ENCODE measurements around the gene EXOC6B.

Gene EXOC6B

DNA sequence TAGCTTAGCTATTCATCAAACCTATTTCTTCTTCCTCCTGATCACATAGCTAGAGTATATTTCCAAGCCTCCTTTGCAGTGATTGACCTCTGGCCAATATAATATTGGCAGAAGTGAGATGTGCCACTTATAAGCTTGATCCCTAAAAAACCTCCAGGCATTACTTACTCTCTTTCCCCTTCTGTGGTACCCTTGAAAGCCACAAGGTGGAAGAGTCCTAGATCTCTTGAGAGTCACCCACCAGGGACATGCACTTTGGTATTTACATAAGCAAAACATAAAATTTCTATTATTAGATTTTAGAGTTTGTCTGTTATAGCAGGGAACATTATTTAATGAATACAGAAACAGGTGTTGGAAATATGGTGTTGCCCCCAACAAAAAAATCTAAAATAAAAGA is 112.0 kb downstream of the EXOC6B start:
- no peaks in the 10 kb centered on the region for H3K36me3 Mint-ChIP-seq (ENCODE audit: low read depth)
- H3K27me3 Mint-ChIP-seq: no peaks in the 10 kb centered on the region
- H3K27ac Mint-ChIP-seq: no peak overlapping the region
- DNase-seq (no peak), ATAC-seq (no peak)
- H3K4me3 Mint-ChIP-seq: no peak overlapping the region
- no peaks in the 10 kb centered on the region for H3K9me3 Mint-ChIP-seq
- H3K4me1 Mint-ChIP-seq: no peaks in the 10 kb centered on the region

DNA sequence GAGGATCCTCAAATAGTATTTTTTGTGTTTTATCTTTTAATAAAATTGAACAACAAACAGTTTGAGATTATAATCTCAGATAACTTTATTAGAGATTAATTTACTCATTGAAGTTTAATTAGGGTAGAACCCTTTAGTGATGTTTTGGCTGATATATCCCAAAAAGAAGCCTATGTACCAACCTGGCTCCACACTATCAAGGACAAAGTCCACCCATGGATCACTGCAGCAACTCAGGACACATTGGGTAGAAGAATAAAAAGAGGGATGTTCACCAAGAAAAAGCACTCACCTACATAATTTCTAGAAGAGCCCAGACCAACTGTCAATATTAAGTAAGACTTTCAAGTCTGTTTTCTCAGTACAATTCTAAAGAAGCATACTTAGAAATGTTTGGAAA is 112.9 kb downstream of the EXOC6B start:
- Mint-ChIP-seq H3K4me3 (no peak overlapping the region), H3K27ac (no peak overlapping the region), H3K36me3 (ENCODE audit: low read depth) (no peaks in the 10 kb centered on the region), H3K9me3 (no peaks in the 10 kb centered on the region), H3K4me1 (no peaks in the 10 kb centered on the region), H3K27me3 (no peaks in the 10 kb centered on the region)
- DNase-seq (no peak), ATAC-seq (no peak)

DNA sequence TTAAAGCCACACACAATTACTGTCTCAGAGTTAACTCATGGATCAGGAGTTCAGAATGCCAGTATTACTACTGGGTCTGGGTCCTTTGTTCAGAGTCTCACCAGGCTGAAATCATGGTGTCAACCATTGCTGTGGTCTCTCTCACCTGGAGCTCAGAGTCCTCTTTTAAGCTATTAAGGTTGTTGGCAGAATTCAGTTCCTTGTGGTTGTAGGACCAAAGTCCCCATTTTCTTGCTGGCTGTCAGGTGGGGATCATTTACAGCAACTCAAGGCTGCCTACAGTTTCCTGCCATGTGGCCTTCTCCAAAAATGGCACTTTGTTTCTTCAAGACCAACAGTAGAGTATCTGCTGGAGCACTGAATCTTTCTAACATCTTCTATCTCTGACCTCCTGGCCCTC is 113.5 kb downstream of the EXOC6B start:
- Mint-ChIP-seq H3K4me1 (no peaks in the 10 kb centered on the region), H3K36me3 (ENCODE audit: low read depth) (no peaks in the 10 kb centered on the region), H3K4me3 (no peak overlapping the region), H3K27ac (no peak overlapping the region), H3K9me3 (no peaks in the 10 kb centered on the region), H3K27me3 (no peaks in the 10 kb centered on the region)
- ATAC-seq: no peak
- no peak for DNase-seq

GRCh38 chr2:72710418-72711152 is 115.2 kb downstream of the EXOC6B start:
- H3K27ac Mint-ChIP-seq: no peak overlapping the region
- ATAC-seq (no peak), DNase-seq (no peak)
- H3K4me3 Mint-ChIP-seq: no peak overlapping the region
- peaks cover 1% of the 10 kb centered on the region for H3K9me3 Mint-ChIP-seq
- no peaks in the 10 kb centered on the region for H3K4me1 Mint-ChIP-seq
- peaks cover 7% of the 10 kb centered on the region for H3K36me3 Mint-ChIP-seq (ENCODE audit: low read depth)
- no peaks in the 10 kb centered on the region for H3K27me3 Mint-ChIP-seq

GRCh38 chr2:72708236-72708635 is 117.6 kb downstream of the EXOC6B start:
- no peaks in the 10 kb centered on the region for H3K27me3 Mint-ChIP-seq
- H3K27ac Mint-ChIP-seq: no peak overlapping the region
- DNase-seq: no peak
- no peak overlapping the region for H3K4me3 Mint-ChIP-seq
- H3K36me3 Mint-ChIP-seq (ENCODE audit: low read depth): peaks cover 12% of the 10 kb centered on the region
- no peak for ATAC-seq
- peaks cover 5% of the 10 kb centered on the region for H3K9me3 Mint-ChIP-seq
- H3K4me1 Mint-ChIP-seq: no peaks in the 10 kb centered on the region

DNA sequence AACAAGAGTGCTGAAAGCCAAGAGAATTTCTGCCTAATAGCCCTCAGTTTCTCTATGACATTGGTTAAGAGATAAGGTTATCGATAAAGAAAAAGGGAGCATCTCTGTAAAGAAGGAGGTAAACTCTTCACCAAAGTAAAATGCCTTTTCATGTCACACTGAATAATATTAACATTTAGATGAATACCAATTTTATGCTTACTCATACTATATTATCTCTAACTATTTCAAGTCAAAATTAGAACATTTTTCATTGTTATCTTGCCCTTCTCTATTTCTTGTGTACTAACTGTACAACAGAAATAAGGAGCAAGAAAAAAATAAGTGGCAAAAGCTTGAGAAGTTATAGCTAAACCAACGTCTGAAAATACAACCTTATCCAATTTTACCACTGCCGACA is 127.5 kb downstream of the EXOC6B start:
- Mint-ChIP-seq H3K4me3 (no peak overlapping the region), H3K4me1 (no peaks in the 10 kb centered on the region), H3K27me3 (no peaks in the 10 kb centered on the region), H3K9me3 (no peaks in the 10 kb centered on the region), H3K27ac (no peak overlapping the region), H3K36me3 (ENCODE audit: low read depth) (no peaks in the 10 kb centered on the region)
- ATAC-seq: no peak
- no peak for DNase-seq

DNA sequence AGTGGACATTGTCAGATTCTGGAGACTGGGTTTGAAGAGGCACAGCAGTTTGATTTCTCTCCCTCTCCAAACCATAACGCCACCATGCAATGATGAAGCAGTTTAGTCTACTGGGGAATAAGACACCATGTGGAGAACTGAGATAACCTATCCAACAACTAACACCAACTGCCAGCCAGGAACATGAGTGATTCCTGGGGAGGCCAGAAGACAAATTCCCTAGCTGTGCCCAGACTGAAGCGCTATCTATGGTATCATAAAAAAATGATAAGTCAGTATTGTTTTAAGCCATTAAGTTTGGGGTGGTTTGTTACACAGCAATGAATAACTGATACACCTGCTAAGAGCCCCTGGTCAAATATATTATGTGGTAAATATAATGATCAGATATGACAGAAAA is 129.3 kb downstream of the EXOC6B start:
- H3K4me3 Mint-ChIP-seq: no peak overlapping the region
- ATAC-seq: no peak

GRCh38 chr2:72695676-72696075 is 130.2 kb downstream of the EXOC6B start:
- Mint-ChIP-seq H3K4me3 (no peak overlapping the region), H3K27me3 (no peaks in the 10 kb centered on the region), H3K9me3 (no peaks in the 10 kb centered on the region), H3K27ac (no peak overlapping the region), H3K36me3 (ENCODE audit: low read depth) (no peaks in the 10 kb centered on the region), H3K4me1 (no peaks in the 10 kb centered on the region)
- ATAC-seq: no peak
- no peak for DNase-seq

More for the DNA sequence above, 129.3 kb downstream of the EXOC6B start:
- H3K36me3 Mint-ChIP-seq (ENCODE audit: low read depth): no peaks in the 10 kb centered on the region
- no peaks in the 10 kb centered on the region for H3K4me1 Mint-ChIP-seq
- H3K9me3 Mint-ChIP-seq: no peaks in the 10 kb centered on the region
- H3K27me3 Mint-ChIP-seq: no peaks in the 10 kb centered on the region
- no peak for DNase-seq
- H3K27ac Mint-ChIP-seq: no peak overlapping the region

GRCh38 chr2:72694715-72695496 is 130.9 kb downstream of the EXOC6B start:
- no peak for DNase-seq
- H3K27me3 Mint-ChIP-seq: no peaks in the 10 kb centered on the region

DNA sequence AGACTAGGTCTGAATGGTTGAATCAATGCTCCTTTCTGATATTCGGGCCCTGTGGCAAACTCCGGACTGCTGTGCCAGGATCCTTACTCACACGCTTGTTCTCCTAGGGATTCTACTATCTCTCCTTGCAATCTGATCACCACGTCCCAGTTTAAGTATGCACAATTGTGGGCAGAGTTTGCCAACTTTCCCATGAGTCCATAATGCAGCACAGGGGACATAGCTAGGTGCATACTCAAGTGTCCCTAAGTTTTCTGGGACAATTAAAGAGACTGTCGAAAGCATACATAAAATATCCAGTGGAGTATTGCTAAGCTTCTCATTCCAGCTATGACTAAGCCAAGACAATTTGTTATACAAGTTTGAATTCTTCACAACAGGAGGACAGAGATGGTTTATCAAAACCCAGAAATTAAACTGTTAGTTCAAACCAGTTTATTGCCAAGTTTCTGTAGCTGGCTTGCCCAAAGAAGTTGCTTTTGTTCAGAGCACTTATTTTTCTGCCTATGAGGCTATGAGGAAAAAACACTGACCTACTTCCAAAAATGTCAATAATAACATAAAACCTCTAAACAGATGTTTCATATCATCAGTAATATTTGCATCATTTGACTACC is 136.1 kb downstream of the EXOC6B start:
- Mint-ChIP-seq H3K4me1 (no peaks in the 10 kb centered on the region), H3K36me3 (ENCODE audit: low read depth) (no peaks in the 10 kb centered on the region), H3K27me3 (no peaks in the 10 kb centered on the region), H3K27ac (no peak overlapping the region), H3K9me3 (no peaks in the 10 kb centered on the region), H3K4me3 (no peak overlapping the region)
- DNase-seq (no peak), ATAC-seq (no peak)

More at GRCh38 chr2:72694715-72695496, 130.9 kb downstream of the EXOC6B start:
- H3K4me3 Mint-ChIP-seq: no peak overlapping the region
- H3K9me3 Mint-ChIP-seq: no peaks in the 10 kb centered on the region
- no peak overlapping the region for H3K27ac Mint-ChIP-seq
- no peaks in the 10 kb centered on the region for H3K4me1 Mint-ChIP-seq
- H3K36me3 Mint-ChIP-seq (ENCODE audit: low read depth): no peaks in the 10 kb centered on the region
- no peak for ATAC-seq

DNA sequence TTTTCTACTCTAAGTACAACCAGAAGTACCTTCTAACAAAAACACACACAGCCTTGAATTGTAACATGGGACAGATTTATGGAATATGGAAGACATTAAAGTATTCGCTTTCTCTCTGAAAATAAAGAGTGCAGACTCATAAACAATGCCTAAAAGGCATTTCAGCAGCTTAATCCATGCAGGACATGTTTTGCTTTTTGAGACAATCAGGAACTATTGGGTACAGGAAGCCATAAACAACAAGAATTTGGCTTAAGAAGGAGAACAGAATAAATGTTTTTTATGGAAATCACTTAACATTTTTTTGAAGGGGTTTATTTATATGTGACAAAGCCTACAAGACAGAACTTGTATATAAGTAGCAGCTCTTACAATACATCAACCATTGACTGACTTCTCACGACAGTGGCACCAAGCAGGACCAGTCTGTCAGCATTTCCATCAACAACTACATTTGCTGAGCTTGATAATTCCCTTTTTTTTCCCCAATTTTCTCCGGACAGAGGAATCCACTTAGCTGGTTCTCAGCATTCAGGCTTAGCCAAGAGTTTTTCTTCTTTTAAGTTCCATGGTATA is 140.1 kb downstream of the EXOC6B start:
- Mint-ChIP-seq H3K4me3 (no peak overlapping the region), H3K4me1 (no peaks in the 10 kb centered on the region), H3K27me3 (no peaks in the 10 kb centered on the region), H3K27ac (no peak overlapping the region), H3K9me3 (no peaks in the 10 kb centered on the region), H3K36me3 (ENCODE audit: low read depth) (no peaks in the 10 kb centered on the region)
- DNase-seq: no peak
- ATAC-seq: no peak

GRCh38 chr2:72682061-72682460 is 143.8 kb downstream of the EXOC6B start:
- no peaks in the 10 kb centered on the region for H3K27me3 Mint-ChIP-seq
- H3K27ac Mint-ChIP-seq: no peak overlapping the region
- ATAC-seq: no peak
- no peak overlapping the region for H3K4me3 Mint-ChIP-seq
- no peaks in the 10 kb centered on the region for H3K4me1 Mint-ChIP-seq
- H3K9me3 Mint-ChIP-seq: no peaks in the 10 kb centered on the region
- no peaks in the 10 kb centered on the region for H3K36me3 Mint-ChIP-seq (ENCODE audit: low read depth)
- no peak for DNase-seq

GRCh38 chr2:72681016-72681995 is 144.5 kb downstream of the EXOC6B start:
- ATAC-seq (no peak), DNase-seq (no peak)
- H3K4me1 Mint-ChIP-seq: no peaks in the 10 kb centered on the region
- no peak overlapping the region for H3K27ac Mint-ChIP-seq
- H3K27me3 Mint-ChIP-seq: no peaks in the 10 kb centered on the region
- no peaks in the 10 kb centered on the region for H3K9me3 Mint-ChIP-seq
- no peak overlapping the region for H3K4me3 Mint-ChIP-seq
- peaks cover 2% of the 10 kb centered on the region for H3K36me3 Mint-ChIP-seq (ENCODE audit: low read depth)

DNA sequence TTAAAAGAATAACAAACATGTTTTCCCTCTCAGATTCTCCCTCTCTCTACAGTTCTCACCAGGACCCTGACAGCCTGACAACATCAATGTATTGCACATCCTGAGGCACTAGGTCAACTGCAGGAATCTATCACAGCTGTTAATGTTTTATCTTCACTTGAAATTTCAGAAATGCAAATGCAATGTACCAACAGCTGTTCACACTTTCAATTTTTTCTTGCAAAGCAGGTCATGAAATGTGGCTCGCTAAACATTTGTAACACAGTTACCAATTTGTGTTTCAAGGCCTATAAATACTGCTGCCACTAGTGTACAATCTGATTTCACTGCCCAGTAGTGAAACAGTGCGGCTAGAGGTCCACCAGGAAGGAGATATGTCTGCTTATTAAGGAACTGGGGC is 147.8 kb downstream of the EXOC6B start:
- no peaks in the 10 kb centered on the region for H3K4me1 Mint-ChIP-seq
- DNase-seq: no peak
- H3K27me3 Mint-ChIP-seq: no peaks in the 10 kb centered on the region
- no peaks in the 10 kb centered on the region for H3K9me3 Mint-ChIP-seq
- no peak for ATAC-seq
- no peak overlapping the region for H3K27ac Mint-ChIP-seq
- H3K4me3 Mint-ChIP-seq: no peak overlapping the region
- H3K36me3 Mint-ChIP-seq (ENCODE audit: low read depth): peaks cover 2% of the 10 kb centered on the region

Measured in activated naive CD8-positive, alpha-beta T cell treated with anti-CD3 and anti-CD28 coated beads, Interleukin-2, amount 50 U/mL, for 24 hours (primary cell).